OCI-LY3 (cell line): ENCODE results near the gene ZFP36L1.

Experiments used
- CTCF ChIP-seq: fragments of 200-600, 300-600 bp; sonication (generic); IDR thresholded peaks from 2 replicates; pipeline ENCODE4 v1.5.1; 2014; ENCODE audit warnings: antibody characterized with exemption, low read length, low read depth
- EZH2phosphoT487 ChIP-seq: fragments of 200-600 bp; shearing (Covaris generic); IDR thresholded peaks from 2 replicates; pipeline ENCODE4 v1.6.1; 2018; ENCODE audit warnings: antibody characterized with exemption, mixed run types, low read depth

GRCh38 chr14:68822926-68823325, 30.1 kb upstream of the ZFP36L1 start:
- TF ChIP-seq CTCF: no peak
- TF ChIP-seq EZH2phosphoT487: no peak
